H1 (cell line): ENCODE results near the gene SLIT3. TPM values are rescaled to one million over a fixed set of nuclear protein-coding genes. Genes with fewer than 3 reads are reported as not detected.

Experiments
- CTCF ChIA-PET: fragments of 300-600 bp; sonication (Branson Sonifier 250); formaldehyde crosslinking; loops from one replicate; lab custom pipeline; 2021; ENCODE audit not compliant: partially characterized antibody; lab: Charles Lee
- POLR2A ChIA-PET: fragments of 300-600 bp; sonication (Branson Sonifier 250); formaldehyde crosslinking; loops from one replicate; lab custom pipeline; 2021; ENCODE audit warnings: inconsistent platforms; ENCODE audit not compliant: partially characterized antibody; lab: Charles Lee
- DNase-seq, 2 experiments: peaks; one replicate each; pipeline versions ENCODE4 v3.0.0 to v3.0.0-alpha.2; 2010 to 2022; ENCODE audit warnings: low spot score in 2 of 2, low read depth in 1 of 2, mixed read lengths in 1 of 2
- FAIRE-seq: peaks from 2 replicates; lab custom pipeline; 2011; peaks lifted over from hg19 to GRCh38; lab: Jason Lieb, UNC
- H2AFZ ChIP-seq: 2 replicates; pipeline ENCODE4 v1.8.1; 2012; ENCODE audit warnings: low read length, inconsistent platforms
- H2AK5ac ChIP-seq: 2 replicates; pipeline ENCODE4 v1.6.1; 2013; ENCODE audit warnings: low read depth, low read length
- H2BK120ac ChIP-seq: replicated peaks from 2 replicates; pipeline ENCODE3; 2013; ENCODE audit warnings: low read depth, low read length, inconsistent platforms
- H2BK12ac ChIP-seq: 2 replicates; pipeline ENCODE4 v1.6.1; 2013; ENCODE audit warnings: low read depth, low read length
- H2BK15ac ChIP-seq: 2 replicates; pipeline ENCODE4 v1.6.1; 2013; ENCODE audit warnings: low read length
- H2BK20ac ChIP-seq: 2 replicates; pipeline ENCODE4 v1.6.1; 2013; ENCODE audit warnings: low read length
- H2BK5ac ChIP-seq: 2 replicates; pipeline ENCODE4 v1.6.1; 2013; ENCODE audit warnings: low read depth, low read length
- H3K14ac ChIP-seq: 2 replicates; pipeline ENCODE4 v1.6.1; 2013; ENCODE audit warnings: inconsistent platforms; ENCODE audit not compliant: insufficient read length
- H3K18ac ChIP-seq: 2 replicates; pipeline ENCODE4 v1.6.1; 2013; ENCODE audit warnings: low read length; ENCODE audit errors: extremely low read depth
- H3K23ac ChIP-seq: 2 replicates; pipeline ENCODE4 v1.6.1; 2013; ENCODE audit warnings: inconsistent platforms; ENCODE audit not compliant: insufficient read length
- H3K23me2 ChIP-seq: 2 replicates; pipeline ENCODE4 v1.6.1; 2013; ENCODE audit warnings: low read depth, low read length
- H3K27ac ChIP-seq: 2 replicates; pipeline ENCODE4 v1.6.1; 2011; ENCODE audit warnings: low read depth, low read length, inconsistent platforms
- H3K27me3 ChIP-seq, 4 experiments: replicated peaks in 1 of 4; 1 replicate in 1 of 4; 2 replicates in 3 of 4; pipeline versions ENCODE4 v1.6.1 to v1.8.1; 2011 to 2013; ENCODE audit warnings: low read length in 3 of 4, mild to moderate bottlenecking in 3 of 4, inconsistent platforms in 2 of 4, mixed read lengths in 2 of 4, moderate library complexity in 1 of 4; ENCODE audit not compliant: control insufficient read depth in 3 of 4, insufficient read depth in 3 of 4; ENCODE audit errors: extremely low read depth in 1 of 4
- H3K36me3 ChIP-seq, 4 experiments: 2 replicates each; pipeline versions ENCODE4 v1.6.1 to v1.8.1; 2011 to 2013; ENCODE audit warnings: mild to moderate bottlenecking in 4 of 4, low read length in 3 of 4, moderate library complexity in 2 of 4, control low read depth in 1 of 4, inconsistent platforms in 1 of 4; ENCODE audit not compliant: insufficient read depth in 4 of 4, control insufficient read depth in 2 of 4
- H3K4ac ChIP-seq: replicated peaks from 2 replicates; pipeline ENCODE3; 2013; ENCODE audit warnings: low read length, low read depth, mixed read lengths, inconsistent platforms; ENCODE audit not compliant: insufficient read length
- H3K4me1 ChIP-seq, 4 experiments: replicated peaks in 1 of 4; 1 replicate in 1 of 4; 2 replicates in 3 of 4; pipeline versions ENCODE4 v1.6.1 to v1.8.1; 2011 to 2013; ENCODE audit warnings: low read length in 3 of 4, inconsistent platforms in 2 of 4, mixed read lengths in 1 of 4; ENCODE audit not compliant: insufficient read depth in 4 of 4, control insufficient read depth in 3 of 4
- H3K4me2 ChIP-seq, 2 experiments: 2 replicates each; pipeline versions ENCODE4 v1.6.1 to v1.8.1; 2011 to 2013; ENCODE audit warnings: low read depth in 2 of 2, low read length in 2 of 2, control low read depth in 1 of 2, inconsistent platforms in 1 of 2, mild to moderate bottlenecking in 1 of 2; ENCODE audit not compliant: insufficient read depth in 1 of 2
- H3K4me3 ChIP-seq, 4 experiments: fragments of 200-600, 300-600 bp in 1 of 4; sonication (generic), shearing (Covaris generic), sonication (Bioruptor Twin) in 1 of 4; 2 replicates each; pipeline versions ENCODE4 v1.5.1 to v1.8.1; 2011 to 2016; ENCODE audit warnings: low read length in 4 of 4, low read depth in 3 of 4, control low read depth in 2 of 4, inconsistent platforms in 2 of 4, mild to moderate bottlenecking in 2 of 4, mixed read lengths in 1 of 4, moderate library complexity in 1 of 4; ENCODE audit not compliant: insufficient read depth in 2 of 4; ENCODE audit errors: extremely low read depth in 1 of 4
- H3K56ac ChIP-seq: replicated peaks from 2 replicates; pipeline ENCODE3; 2013; ENCODE audit warnings: low read depth, mild to moderate bottlenecking, mixed read lengths, low read length, inconsistent platforms; ENCODE audit not compliant: insufficient read length
- H3K79me1 ChIP-seq: 2 replicates; pipeline ENCODE4 v1.6.1; 2013; ENCODE audit warnings: low read depth, low read length, control low read depth
- H3K79me2 ChIP-seq, 2 experiments: 2 replicates each; pipeline versions ENCODE4 v1.6.1 to v1.8.1; 2012 to 2013; ENCODE audit warnings: low read length in 2 of 2, mild to moderate bottlenecking in 2 of 2, inconsistent platforms in 1 of 2; ENCODE audit not compliant: insufficient read depth in 2 of 2, control insufficient read depth in 1 of 2
- H3K9ac ChIP-seq, 4 experiments: replicated peaks in 1 of 4; 1 replicate in 1 of 4; 2 replicates in 3 of 4; pipeline versions ENCODE4 v1.6.1 to v1.8.1; 2011 to 2013; ENCODE audit warnings: low read depth in 3 of 4, low read length in 3 of 4, control low read depth in 2 of 4, mild to moderate bottlenecking in 2 of 4, moderate library complexity in 2 of 4, inconsistent platforms in 1 of 4; ENCODE audit errors: extremely low read depth in 1 of 4
- H3K9me3 ChIP-seq, 2 experiments: 2 replicates each; pipeline versions ENCODE4 v1.6.1 to v1.8.1; 2012 to 2013; ENCODE audit warnings: mild to moderate bottlenecking in 2 of 2, moderate library complexity in 2 of 2, control low read depth in 1 of 2, inconsistent platforms in 1 of 2, low read depth in 1 of 2, low read length in 1 of 2, mixed read lengths in 1 of 2; ENCODE audit not compliant: insufficient read depth in 2 of 2
- H4K20me1 ChIP-seq, 2 experiments: replicated peaks in 1 of 2; 2 replicates each; pipeline versions ENCODE3 to v1.8.1; 2011 to 2013; ENCODE audit warnings: inconsistent platforms in 2 of 2, low read length in 2 of 2, mild to moderate bottlenecking in 1 of 2; ENCODE audit not compliant: insufficient read depth in 2 of 2, control insufficient read depth in 1 of 2
- H4K5ac ChIP-seq: 2 replicates; pipeline ENCODE4 v1.6.1; 2013; ENCODE audit warnings: low read length, low read depth, mixed read lengths, inconsistent platforms; ENCODE audit not compliant: insufficient read length
- H4K8ac ChIP-seq: 2 replicates; pipeline ENCODE4 v1.8.0; 2013; ENCODE audit warnings: mild to moderate bottlenecking, moderate library complexity, low read length, inconsistent platforms; ENCODE audit not compliant: insufficient read depth; ENCODE audit errors: extremely low read depth
- H4K91ac ChIP-seq: replicated peaks from 2 replicates; pipeline ENCODE3; 2013; ENCODE audit warnings: low read length, mixed read lengths, inconsistent platforms; ENCODE audit not compliant: insufficient read length
- ASH2L ChIP-seq: fragments of 200-600, 300-600 bp; sonication (generic); IDR thresholded peaks from one replicate; pipeline ENCODE4 v1.7.1; 2017; ENCODE audit warnings: low read length
- EGR1 ChIP-seq: IDR thresholded peaks from 2 replicates; pipeline ENCODE4 v1.6.1; 2011; ENCODE audit warnings: low read depth, low read length, borderline replicate concordance
- GABPA ChIP-seq: IDR thresholded peaks from 2 replicates; pipeline ENCODE4 v1.6.1; 2011; ENCODE audit warnings: mild to moderate bottlenecking, low read length, moderate library complexity, borderline replicate concordance; ENCODE audit not compliant: insufficient read depth
- HDAC6 ChIP-seq: IDR thresholded peaks from one replicate; pipeline ENCODE4 v1.7.1; 2012; ENCODE audit warnings: low read depth, mild to moderate bottlenecking, inconsistent platforms, low read length, moderate library complexity
- MAFK ChIP-seq: IDR thresholded peaks from 2 replicates; pipeline ENCODE4 v1.6.1; 2012; ENCODE audit warnings: low read depth, mild to moderate bottlenecking, improper control_type of control experiment, low read length
- SP1 ChIP-seq: IDR thresholded peaks from 2 replicates; pipeline ENCODE4 v1.6.1; 2011; ENCODE audit warnings: low read depth, low read length
- TBP ChIP-seq: IDR thresholded peaks from 2 replicates; pipeline ENCODE4 v1.6.1; 2011; ENCODE audit warnings: low read depth, low read length, improper control_type of control experiment
- WGBS, 2 experiments: shearing (Covaris generic) in 1 of 2; methylation state at CpG; one replicate each; pipeline versions ENCODE4 v1.1.6 to v1.1.7; 2013 to 2015; ENCODE audit warnings: low lambda C conversion rate in 2 of 2, mixed read lengths in 2 of 2, inconsistent platforms in 1 of 2, low coverage in 1 of 2, missing lambda C conversion rate in 1 of 2; ENCODE audit not compliant: insufficient replicate concordance in 2 of 2, insufficient coverage in 1 of 2, insufficient read length in 1 of 2; ENCODE audit errors: extremely low coverage in 1 of 2, missing lambda C conversion rate in 1 of 2; 5-methylcytosine and 5-hydroxymethylcytosine counted together
- polyA plus RNA-seq, 7 experiments: library from polyadenylated mRNA; depleted of rRNA in 3 of 7; stranded (reverse) in 5 of 7; unstranded in 2 of 7; fragments of >200 nt in 5 of 7; fragments of 200-250 nt in 2 of 7; gene quantifications; 1 replicate in 5 of 7; 2 replicates in 1 of 7; 4 replicates in 1 of 7; pipeline versions ENCODE4 v1.2.1 to v1.2.3, GENCODE V29; 2011 to 2013; ENCODE audit warnings: missing spikeins in 2 of 7, mixed read lengths in 2 of 7
- total RNA-seq: library from RNA; stranded (reverse); fragmentation: NEBNext Ultra II Directional; extraction: Animal tissue kit (Norgen Biotek cat#: 25700); gene quantifications from 2 replicates; pipeline ENCODE4 v1.2.1, GENCODE V29; 2021
- TF ChIP-seq, protein P1 (sequence below): IDR thresholded peaks from 2 replicates; pipeline ENCODE4 v1.6.1; 2012; ENCODE audit warnings: low read length, inconsistent platforms

SLIT3 gene
- total and polyA plus RNA-seq, 2 of the 8 experiments (the other 6 are each of a cell fraction or from before 2014, with no cell fraction given): 1.1 to 1.2 TPM

DNA sequence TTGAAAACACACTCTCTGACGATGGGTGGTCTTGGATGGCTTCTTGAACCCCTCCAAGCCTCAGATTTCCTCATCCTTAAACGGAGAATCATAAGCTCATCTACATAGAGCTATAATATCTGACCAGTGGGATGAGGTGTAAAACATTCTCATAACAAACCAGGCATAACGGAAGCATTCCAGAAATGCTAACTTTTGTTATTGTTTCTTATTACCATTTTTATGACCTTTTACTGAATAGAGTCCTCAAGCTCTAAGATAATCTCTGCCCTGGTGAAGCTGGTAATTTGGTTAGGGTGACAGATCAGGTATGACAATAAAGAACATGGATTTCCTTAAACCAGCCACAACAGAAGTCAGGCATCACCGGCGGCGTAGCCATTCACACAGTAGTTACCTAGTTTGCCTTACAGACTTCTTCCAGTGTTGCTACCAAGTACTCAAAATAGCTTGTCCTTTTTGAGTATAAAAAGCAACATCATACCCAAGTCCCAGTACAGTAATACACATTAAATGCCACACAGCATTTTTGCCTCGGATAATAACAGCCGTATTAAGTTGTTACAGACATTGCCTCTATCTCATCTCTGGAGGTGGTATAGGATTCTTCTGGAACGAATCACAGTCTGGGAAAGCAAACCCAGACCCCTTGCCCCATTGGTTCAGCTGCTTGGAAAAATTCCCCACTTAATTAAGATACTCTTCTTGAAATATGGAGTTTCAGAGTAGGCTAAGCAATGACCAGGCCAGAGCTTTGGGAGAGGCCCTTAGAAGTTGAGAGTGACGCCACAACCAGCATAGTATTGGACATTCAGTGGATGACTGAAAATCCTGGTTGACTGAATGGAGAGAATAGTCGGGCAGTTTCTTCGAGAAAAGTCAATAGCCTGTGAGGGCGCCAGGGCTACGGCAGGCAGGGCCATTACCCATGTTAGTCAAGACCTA, 252.5 kb downstream of the SLIT3 start:
- Histone ChIP-seq H4K5ac (no peak overlapping the region), H3K23ac (no peak overlapping the region), H2BK20ac (no peak overlapping the region), H3K18ac (no peak overlapping the region), H2BK120ac (no peak overlapping the region), H2AK5ac (no peak overlapping the region), H3K4ac (no peak overlapping the region), H3K23me2 (no peaks in the 10 kb centered on the region), H3K36me3 (no peaks in the 10 kb centered on the region), H3K79me2 (no peaks in the 10 kb centered on the region), H3K4me2 (no peak overlapping the region), H2BK15ac (no peak overlapping the region), H2AFZ (no peak overlapping the region), H4K20me1 (no peaks in the 10 kb centered on the region), H3K56ac (no peak overlapping the region), H3K9ac (no peak overlapping the region), H3K27me3 (no peaks in the 10 kb centered on the region), H4K91ac (no peak overlapping the region), H3K4me3 (no peak overlapping the region), H2BK12ac (no peak overlapping the region), H3K4me1 (0 out of 7 replicates have a peak, but pooled peaks cover 0 to 2% (median 0%) of the 10 kb centered on the region in 4 experiments), H4K8ac (no peak overlapping the region), H3K9me3 (no peaks in the 10 kb centered on the region), H2BK5ac (no peak overlapping the region), H3K27ac (no peak overlapping the region), H3K14ac (no peak overlapping the region), H3K79me1 (no peaks in the 10 kb centered on the region)
- POLR2A ChIA-PET: no interaction called here
- CTCF ChIA-PET: interaction anchor here (0.7 kb wide), 1 partner anchor 28 kb away, joined by 3 read pairs; no protein-coding TSS in a partner anchor
- 95% methylated on average over 14 of the region's 14 CpGs; no CpG with 5 or more reads in 1 of the 2 experiments for WGBS, 2 experiments
- FAIRE-seq (no peak), DNase-seq (no peak)
- no peak for TF ChIP-seq ASH2L
- no peak for TF ChIP-seq SP1
- TF ChIP-seq EGR1: no peak
- TF ChIP-seq HDAC6: no peak
- TF ChIP-seq, protein P1, sequence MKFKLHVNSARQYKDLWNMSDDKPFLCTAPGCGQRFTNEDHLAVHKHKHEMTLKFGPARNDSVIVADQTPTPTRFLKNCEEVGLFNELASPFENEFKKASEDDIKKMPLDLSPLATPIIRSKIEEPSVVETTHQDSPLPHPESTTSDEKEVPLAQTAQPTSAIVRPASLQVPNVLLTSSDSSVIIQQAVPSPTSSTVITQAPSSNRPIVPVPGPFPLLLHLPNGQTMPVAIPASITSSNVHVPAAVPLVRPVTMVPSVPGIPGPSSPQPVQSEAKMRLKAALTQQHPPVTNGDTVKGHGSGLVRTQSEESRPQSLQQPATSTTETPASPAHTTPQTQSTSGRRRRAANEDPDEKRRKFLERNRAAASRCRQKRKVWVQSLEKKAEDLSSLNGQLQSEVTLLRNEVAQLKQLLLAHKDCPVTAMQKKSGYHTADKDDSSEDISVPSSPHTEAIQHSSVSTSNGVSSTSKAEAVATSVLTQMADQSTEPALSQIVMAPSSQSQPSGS: no peak
- TF ChIP-seq GABPA: no peak
- TF ChIP-seq TBP: no peak
- no peak for TF ChIP-seq MAFK
